Cardiac muscle cell (in vitro differentiated cells and primary cell): ENCODE measurements around the gene NR1D1. TPM values are rescaled to one million over a fixed set of nuclear protein-coding genes. Genes with fewer than 3 reads are reported as not detected.

ENCODE experiments used
- DNase-seq, 2 donors: peaks; one replicate each; pipeline versions ENCODE4 v3.0.0 to v3.0.0-alpha.2; 2010 to 2017; ENCODE audit warnings: low read depth in 1 of 2, low spot score in 1 of 2
- H3K27ac ChIP-seq: fragments of 200-600 bp; sonication (generic); 2 replicates; pipeline ENCODE4 v1.5.1; 2016
- H3K27me3 ChIP-seq: fragments of 200-600 bp; sonication (generic); 2 replicates; pipeline ENCODE4 v1.6.0; 2016; ENCODE audit warnings: control low read depth
- H3K36me3 ChIP-seq: fragments of 200-600 bp; sonication (generic); 2 replicates; pipeline ENCODE4 v1.5.1; 2016; ENCODE audit warnings: control low read depth
- H3K4me1 ChIP-seq: fragments of 200-600 bp; sonication (generic); 2 replicates; pipeline ENCODE4 v1.8.1; 2017; ENCODE audit warnings: low read depth, mild to moderate bottlenecking, mixed run types
- H3K4me3 ChIP-seq: fragments of 200-600 bp; sonication (generic); 2 replicates; pipeline ENCODE4 v1.5.1; 2016; ENCODE audit warnings: mild to moderate bottlenecking
- H3K9me3 ChIP-seq: fragments of 200-600 bp; sonication (generic); 2 replicates; pipeline ENCODE4 v1.5.1; 2017; ENCODE audit warnings: low read depth, mild to moderate bottlenecking, control low read depth
- polyA plus RNA-seq: library from polyadenylated mRNA; unstranded; fragments of >200 nt; fragmentation: Nextera tagmentation; extraction: Ambion mirVana; gene quantifications from 2 replicates; pipeline ENCODE4 v1.2.1, GENCODE V29; 2016
- total RNA-seq: library from RNA; depleted of rRNA; stranded (reverse); fragments of >200 nt; gene quantifications from 2 replicates; pipeline ENCODE4 v1.2.3, GENCODE V29; 2016
- TF ChIP-seq, protein P1 (sequence below): IDR thresholded peaks from 2 replicates; pipeline ENCODE4 v1.5.1; 2012; ENCODE audit warnings: low read depth, mild to moderate bottlenecking, low read length

Gene NR1D1
- total and polyA plus RNA-seq, 2 experiments from 2014 or later = 1.7 to 3.7 TPM

DNA sequence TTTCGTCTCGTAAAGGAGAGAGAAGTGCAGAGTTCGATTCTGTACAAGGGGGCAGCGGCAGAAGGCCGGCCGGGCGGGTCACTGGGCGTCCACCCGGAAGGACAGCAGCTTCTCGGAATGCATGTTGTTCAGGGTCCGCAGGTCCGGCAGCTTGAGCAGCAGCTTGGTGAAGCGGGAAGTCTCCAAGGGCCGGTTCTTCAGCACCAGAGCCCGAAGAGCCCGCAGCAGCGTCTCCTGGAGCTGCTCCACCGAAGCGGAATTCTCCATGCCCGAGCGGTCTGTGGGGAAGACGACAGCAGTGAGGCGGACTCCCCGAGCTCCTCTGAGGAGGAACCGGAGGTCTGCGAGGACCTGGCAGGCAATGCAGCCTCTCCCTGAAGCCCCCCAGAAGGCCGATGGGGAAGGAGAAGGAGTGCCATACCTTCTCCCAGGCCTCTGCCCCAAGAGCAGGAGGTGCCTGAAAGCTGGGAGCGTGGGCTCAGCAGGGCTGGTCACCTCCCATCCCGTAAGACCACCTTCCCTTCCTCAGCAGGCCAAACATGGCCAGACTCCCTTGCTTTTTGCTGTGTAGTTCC, 7.3 kb downstream of the NR1D1 start:
- Histone ChIP-seq H3K36me3 (peaks cover 8% of the 10 kb centered on the region), H3K27ac (peak overlapping the region; percentile 70)

DNA sequence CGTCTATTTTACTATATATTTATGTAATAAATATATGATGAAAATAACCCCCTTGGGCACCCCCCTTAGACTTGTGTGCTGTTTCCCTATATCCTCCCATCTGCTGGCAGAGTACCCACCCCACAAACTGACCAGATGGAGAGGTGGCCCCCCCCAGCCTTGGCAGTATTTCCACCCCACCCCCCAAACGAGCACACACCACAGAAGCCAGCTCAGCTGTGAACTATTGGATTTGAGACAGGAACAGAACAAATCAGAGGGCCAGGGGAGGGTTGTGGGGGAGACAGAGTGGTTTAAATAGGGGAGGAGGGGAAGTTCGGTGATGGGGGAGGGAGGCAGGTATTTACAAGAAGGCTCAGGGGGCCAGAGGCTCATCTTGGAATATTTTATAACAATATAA, 7.8 kb downstream of the NR1D1 start:
- no peak for DNase-seq
- H3K4me3 ChIP-seq = no peak overlapping the region
- TF ChIP-seq, protein P1, sequence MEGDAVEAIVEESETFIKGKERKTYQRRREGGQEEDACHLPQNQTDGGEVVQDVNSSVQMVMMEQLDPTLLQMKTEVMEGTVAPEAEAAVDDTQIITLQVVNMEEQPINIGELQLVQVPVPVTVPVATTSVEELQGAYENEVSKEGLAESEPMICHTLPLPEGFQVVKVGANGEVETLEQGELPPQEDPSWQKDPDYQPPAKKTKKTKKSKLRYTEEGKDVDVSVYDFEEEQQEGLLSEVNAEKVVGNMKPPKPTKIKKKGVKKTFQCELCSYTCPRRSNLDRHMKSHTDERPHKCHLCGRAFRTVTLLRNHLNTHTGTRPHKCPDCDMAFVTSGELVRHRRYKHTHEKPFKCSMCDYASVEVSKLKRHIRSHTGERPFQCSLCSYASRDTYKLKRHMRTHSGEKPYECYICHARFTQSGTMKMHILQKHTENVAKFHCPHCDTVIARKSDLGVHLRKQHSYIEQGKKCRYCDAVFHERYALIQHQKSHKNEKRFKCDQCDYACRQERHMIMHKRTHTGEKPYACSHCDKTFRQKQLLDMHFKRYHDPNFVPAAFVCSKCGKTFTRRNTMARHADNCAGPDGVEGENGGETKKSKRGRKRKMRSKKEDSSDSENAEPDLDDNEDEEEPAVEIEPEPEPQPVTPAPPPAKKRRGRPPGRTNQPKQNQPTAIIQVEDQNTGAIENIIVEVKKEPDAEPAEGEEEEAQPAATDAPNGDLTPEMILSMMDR = no peak
- H3K27me3 ChIP-seq = no peaks in the 10 kb centered on the region
- peak overlapping the region; percentile 70 for H3K27ac ChIP-seq
- H3K4me1 ChIP-seq = peaks cover 10% of the 10 kb centered on the region
- no peaks in the 10 kb centered on the region for H3K9me3 ChIP-seq
- H3K36me3 ChIP-seq = peaks cover 11% of the 10 kb centered on the region

More for the DNA sequence above, 7.3 kb downstream of the NR1D1 start:
- Histone ChIP-seq H3K9me3 (no peaks in the 10 kb centered on the region), H3K27me3 (no peaks in the 10 kb centered on the region), H3K4me3 (no peak overlapping the region), H3K4me1 (peaks cover 10% of the 10 kb centered on the region)
- DNase-seq = no peak
- TF ChIP-seq, protein P1 = no peak

GRCh38 chr17:40091691-40092397, 8.5 kb downstream of the NR1D1 start:
- peaks cover 19% of the 10 kb centered on the region for H3K36me3 ChIP-seq
- DNase-seq = no peak
- H3K4me1 ChIP-seq = peaks cover 10% of the 10 kb centered on the region
- no peaks in the 10 kb centered on the region for H3K27me3 ChIP-seq
- H3K9me3 ChIP-seq = no peaks in the 10 kb centered on the region
- H3K4me3 ChIP-seq = no peak overlapping the region
- H3K27ac ChIP-seq = no peak overlapping the region
- TF ChIP-seq, protein P1 = no peak

GRCh38 chr17:40090237-40091119, 9.9 kb downstream of the NR1D1 start:
- DNase-seq = no peak
- Histone ChIP-seq H3K4me1 (peaks cover 10% of the 10 kb centered on the region), H3K4me3 (no peak overlapping the region), H3K27ac (no peak overlapping the region), H3K27me3 (no peaks in the 10 kb centered on the region), H3K36me3 (peaks cover 31% of the 10 kb centered on the region), H3K9me3 (no peaks in the 10 kb centered on the region)
- TF ChIP-seq, protein P1 = no peak

GRCh38 chr17:40089077-40089895, 11.1 kb downstream of the NR1D1 start:
- DNase-seq = no peak
- H3K4me1 ChIP-seq = peaks cover 10% of the 10 kb centered on the region
- H3K27me3 ChIP-seq = no peaks in the 10 kb centered on the region
- H3K9me3 ChIP-seq = no peaks in the 10 kb centered on the region
- TF ChIP-seq, protein P1 = no peak
- H3K36me3 ChIP-seq = peaks cover 39% of the 10 kb centered on the region
- no peak overlapping the region for H3K27ac ChIP-seq
- no peak overlapping the region for H3K4me3 ChIP-seq
